ENCODE data around the gene RNF145. TPM values are rescaled to one million over a fixed set of nuclear protein-coding genes. Genes with fewer than 3 reads are reported as not detected.

Gene RNF145
- total RNA-seq, 1 donor from 2014 or later = 77.9 TPM

GRCh38 chr5:159220206-159220605 lies 10.9 kb upstream of the RNF145 start:
- DNase-seq (ENCODE audit: low spot score) = no peak

GRCh38 chr5:159218595-159219023 lies 9.3 kb upstream of the RNF145 start:
- DNase-seq (ENCODE audit: low spot score) = no peak

- no peak for DNase-seq (ENCODE audit: low spot score)
Measured at GRCh38 chr5:159217236-159217635, 7.9 kb upstream of the RNF145 start.

- DNase-seq (ENCODE audit: low spot score) = no peak
Measured at GRCh38 chr5:159216454-159216853, 7.1 kb upstream of the RNF145 start.

- no peak for DNase-seq (ENCODE audit: low spot score)
Measured at GRCh38 chr5:159215886-159216285, 6.5 kb upstream of the RNF145 start.

GRCh38 chr5:159214486-159215271 lies 5.3 kb upstream of the RNF145 start:
- no peak for DNase-seq (ENCODE audit: low spot score)

GRCh38 chr5:159212657-159213462 lies 3.5 kb upstream of the RNF145 start:
- no peak for DNase-seq (ENCODE audit: low spot score)

- no peak for DNase-seq (ENCODE audit: low spot score)
Measured at GRCh38 chr5:159211729-159212174, 2.4 kb upstream of the RNF145 start.

- DNase-seq (ENCODE audit: low spot score) = no peak
Measured at GRCh38 chr5:159210846-159211245, 1.5 kb upstream of the RNF145 start.

- DNase-seq (ENCODE audit: low spot score) = no peak
Measured at GRCh38 chr5:159210210-159210661, 883 bp upstream of the RNF145 start.

GRCh38 chr5:159208514-159209437 lies 577 bp downstream of the RNF145 start:
- DNase-seq (ENCODE audit: low spot score) = no peak

GRCh38 chr5:159207686-159208513 lies 1.5 kb downstream of the RNF145 start:
- DNase-seq (ENCODE audit: low spot score) = peak; percentile 91

GRCh38 chr5:159207222-159207685 lies 2.1 kb downstream of the RNF145 start:
- DNase-seq (ENCODE audit: low spot score) = no peak

GRCh38 chr5:159206818-159207217 lies 2.5 kb downstream of the RNF145 start:
- DNase-seq (ENCODE audit: low spot score) = no peak

- no peak for DNase-seq (ENCODE audit: low spot score)
Measured at GRCh38 chr5:159206368-159206767, 3.0 kb downstream of the RNF145 start.

- no peak for DNase-seq (ENCODE audit: low spot score)
Measured at GRCh38 chr5:159203351-159203750, 6.0 kb downstream of the RNF145 start.

- no peak for DNase-seq (ENCODE audit: low spot score)
Measured at GRCh38 chr5:159202151-159202550, 7.2 kb downstream of the RNF145 start.

GRCh38 chr5:159199780-159200179 lies 9.6 kb downstream of the RNF145 start:
- no peak for DNase-seq (ENCODE audit: low spot score)

GRCh38 chr5:159199225-159199624 lies 10.1 kb downstream of the RNF145 start:
- no peak for DNase-seq (ENCODE audit: low spot score)

Data from mesenteric fat pad (tissue), 1 donor.